Nephron progenitor cell (in vitro differentiated cells): ENCODE results near the gene CCDC183.
A peak's percentile ranks its signal among the peaks of the same experiment; 100 is the strongest.
"Not testable (repeated sequence)": the region's sequence is repeated elsewhere in the genome, so short reads cannot be mapped to it uniquely, and the experiment has no call there.

Experiments used
- DNase-seq: peaks from one replicate; pipeline ENCODE4 v3.0.0; 2021
- H3K27ac Mint-ChIP-seq: 2 replicates; pipeline ENCODE4 v1.8.0; 2021; ENCODE audit warnings: mild to moderate bottlenecking, moderate library complexity, mixed read lengths
- H3K27me3 Mint-ChIP-seq: 2 replicates; pipeline ENCODE4 v1.8.0; 2021; ENCODE audit warnings: mild to moderate bottlenecking, low read depth, mixed read lengths; ENCODE audit not compliant: poor library complexity
- H3K36me3 Mint-ChIP-seq: 2 replicates; pipeline ENCODE4 v1.8.0; 2021; ENCODE audit warnings: low read depth, mixed read lengths
- H3K4me1 Mint-ChIP-seq: 2 replicates; pipeline ENCODE4 v1.8.0; 2021; ENCODE audit warnings: mixed read lengths
- H3K4me3 Mint-ChIP-seq: 2 replicates; pipeline ENCODE4 v1.8.0; 2021; ENCODE audit warnings: mild to moderate bottlenecking, moderate library complexity, mixed read lengths
- H3K9me3 Mint-ChIP-seq: 2 replicates; pipeline ENCODE4 v1.8.0; 2021; ENCODE audit warnings: mild to moderate bottlenecking, moderate library complexity, mixed read lengths
- CTCF ChIP-seq: fragments of 200-600 bp; sonication (generic); IDR thresholded peaks from 2 replicates; pipeline ENCODE4 v1.5.0; 2021; ENCODE audit warnings: antibody characterized with exemption

Gene CCDC183

GRCh38 chr9:136795000-136795348, 1.2 kb upstream of the CCDC183 start:
- H3K36me3 Mint-ChIP-seq = no peaks in the 10 kb centered on the region

DNA sequence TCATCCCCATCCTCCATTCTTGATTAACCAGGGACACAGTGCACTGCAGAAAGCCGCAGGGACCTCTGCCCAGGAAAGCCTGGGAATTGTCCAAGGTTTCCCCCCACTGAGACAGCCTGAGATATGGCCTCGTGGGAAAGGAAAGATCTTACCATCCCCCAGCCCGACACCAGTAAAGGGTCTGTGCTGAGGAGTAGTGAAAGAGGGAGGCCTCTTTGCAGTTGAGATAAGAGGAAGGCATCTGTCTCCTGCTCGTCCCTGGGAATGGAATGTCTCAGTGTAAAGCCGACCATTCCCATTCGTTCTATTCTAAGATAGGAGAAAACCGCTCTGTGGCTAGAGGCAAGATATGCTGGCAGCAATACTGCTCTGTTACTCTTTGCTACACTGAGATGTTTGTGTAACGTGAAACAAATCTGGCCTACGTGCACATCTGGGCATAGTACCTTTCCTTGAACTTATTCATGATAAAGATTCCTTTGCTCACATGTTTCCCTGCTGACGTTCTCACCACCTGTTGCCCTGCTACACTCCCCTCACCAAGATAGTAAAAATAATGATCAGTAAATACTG, 723 bp downstream of the CCDC183 start:
- DNase-seq, H3K36me3 Mint-ChIP-seq, H3K9me3 Mint-ChIP-seq, H3K27me3 Mint-ChIP-seq: not testable (repeated sequence)
- Mint-ChIP-seq H3K27ac (peak overlapping the region; percentile 58), H3K4me3 (peak overlapping the region; percentile 11), H3K4me1 (peaks cover 55% of the 10 kb centered on the region)

More at GRCh38 chr9:136795000-136795348, 1.2 kb upstream of the CCDC183 start:
- H3K27me3 Mint-ChIP-seq = peaks cover 5% of the 10 kb centered on the region
- peaks cover 46% of the 10 kb centered on the region for H3K4me1 Mint-ChIP-seq
- no peak for DNase-seq
- no peak for TF ChIP-seq CTCF
- no peaks in the 10 kb centered on the region for H3K9me3 Mint-ChIP-seq
- H3K4me3 Mint-ChIP-seq = peak overlapping the region; percentile 55
- H3K27ac Mint-ChIP-seq = no peak overlapping the region

DNA sequence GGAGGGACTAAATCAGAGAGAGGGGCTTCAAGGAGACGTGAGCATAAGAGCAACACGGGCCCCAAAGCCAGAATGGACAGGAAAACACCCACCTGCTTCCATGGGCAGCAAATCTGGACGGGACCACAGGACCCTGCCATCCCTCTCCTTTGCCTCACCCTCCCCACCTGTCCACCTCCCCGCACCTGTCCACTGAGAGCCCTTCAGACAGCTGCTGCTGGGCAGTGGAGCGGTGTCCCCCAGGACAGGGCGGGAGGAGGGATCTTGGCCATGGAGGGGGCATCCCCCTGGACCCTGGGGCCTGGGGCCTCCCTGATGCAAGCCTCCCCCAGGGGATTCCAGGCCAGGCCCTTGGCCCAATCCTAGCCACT, 2.6 kb downstream of the CCDC183 start:
- H3K4me1 Mint-ChIP-seq = peaks cover 48% of the 10 kb centered on the region
- peaks cover 4% of the 10 kb centered on the region for H3K36me3 Mint-ChIP-seq
- no peak for DNase-seq
- no peaks in the 10 kb centered on the region for H3K9me3 Mint-ChIP-seq
- H3K4me3 Mint-ChIP-seq = no peak overlapping the region
- no peak for TF ChIP-seq CTCF
- no peak overlapping the region for H3K27ac Mint-ChIP-seq
- H3K27me3 Mint-ChIP-seq = peaks cover 5% of the 10 kb centered on the region

DNA sequence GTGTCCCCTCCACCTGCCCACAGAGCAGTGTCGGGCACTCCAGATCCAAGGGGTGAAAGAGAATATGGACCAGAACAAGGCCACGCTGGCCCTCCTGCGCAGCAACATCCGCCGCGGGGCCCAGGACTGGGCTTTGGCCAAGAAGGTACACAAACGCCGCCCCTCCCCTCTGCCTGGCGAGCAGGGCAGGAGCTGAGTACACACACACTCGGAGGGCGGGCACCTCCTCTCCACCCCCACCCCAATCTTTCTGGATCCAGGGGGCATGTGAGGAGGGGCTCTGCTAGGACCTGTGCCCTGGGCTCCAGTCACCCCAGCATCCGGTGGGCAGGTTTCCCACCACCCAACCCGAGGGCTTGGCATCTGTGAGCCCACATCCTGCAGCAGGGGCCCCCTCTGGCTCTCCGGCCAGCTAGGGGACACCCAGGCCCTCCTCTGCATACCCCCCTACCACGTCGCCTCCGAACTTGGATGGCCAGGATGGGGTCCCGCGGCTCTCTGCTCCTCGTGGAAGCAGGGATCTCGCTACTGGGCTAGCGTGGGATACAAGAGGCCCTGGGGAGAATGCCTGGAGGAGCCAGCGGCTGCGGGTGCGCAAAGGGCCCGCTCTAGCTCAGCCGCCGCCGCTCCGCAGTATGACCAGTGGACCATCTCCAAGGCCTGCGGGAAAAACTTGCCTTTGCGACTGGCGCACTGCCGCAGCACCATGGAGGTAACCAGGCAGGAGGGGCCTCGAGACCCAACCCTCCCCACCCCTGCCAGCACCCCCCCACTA, 3.1 kb downstream of the CCDC183 start:
- TF ChIP-seq CTCF = no peak
- no peaks in the 10 kb centered on the region for H3K9me3 Mint-ChIP-seq
- peaks cover 48% of the 10 kb centered on the region for H3K4me1 Mint-ChIP-seq
- peaks cover 5% of the 10 kb centered on the region for H3K27me3 Mint-ChIP-seq
- no peak overlapping the region for H3K27ac Mint-ChIP-seq
- H3K36me3 Mint-ChIP-seq = peaks cover 9% of the 10 kb centered on the region
- DNase-seq = no peak
- peak overlapping the region; percentile 38 for H3K4me3 Mint-ChIP-seq

- peaks cover 5% of the 10 kb centered on the region for H3K27me3 Mint-ChIP-seq
- H3K4me1 Mint-ChIP-seq = peaks cover 44% of the 10 kb centered on the region
- peak; percentile 96 for DNase-seq
- no peaks in the 10 kb centered on the region for H3K9me3 Mint-ChIP-seq
- peak overlapping the region; percentile 91 for H3K4me3 Mint-ChIP-seq
- peaks cover 9% of the 10 kb centered on the region for H3K36me3 Mint-ChIP-seq
- no peak for TF ChIP-seq CTCF
- peak overlapping the region; percentile 79 for H3K27ac Mint-ChIP-seq
Observed at GRCh38 chr9:136799854-136800657, 3.9 kb downstream of the CCDC183 start.

DNA sequence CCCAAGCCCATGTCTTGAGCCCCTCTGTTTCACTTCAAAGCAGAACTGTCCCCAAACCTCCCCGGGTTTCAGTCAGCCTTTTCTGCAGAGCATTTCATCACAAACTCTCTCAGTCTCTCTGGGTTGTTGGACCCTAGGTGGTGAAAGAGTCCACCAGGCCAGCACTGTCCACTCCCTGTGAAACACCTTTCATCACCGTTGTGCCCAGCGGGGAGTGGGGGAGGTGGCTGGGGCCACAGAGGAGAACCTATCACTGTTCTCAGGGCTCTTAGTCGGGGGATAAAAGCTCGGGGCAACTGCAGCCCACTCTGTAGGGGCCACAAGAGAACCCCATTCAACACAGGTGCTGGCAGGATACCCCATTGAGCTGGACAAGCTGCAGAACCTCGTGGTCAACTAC, 6.2 kb downstream of the CCDC183 start:
- no peak overlapping the region for H3K27ac Mint-ChIP-seq
- H3K27me3 Mint-ChIP-seq = peaks cover 5% of the 10 kb centered on the region
- no peak for TF ChIP-seq CTCF
- H3K4me3 Mint-ChIP-seq = no peak overlapping the region
- H3K9me3 Mint-ChIP-seq = no peaks in the 10 kb centered on the region
- H3K36me3 Mint-ChIP-seq = peaks cover 14% of the 10 kb centered on the region
- H3K4me1 Mint-ChIP-seq = peaks cover 37% of the 10 kb centered on the region
- no peak for DNase-seq

GRCh38 chr9:136803009-136803550, 6.9 kb downstream of the CCDC183 start:
- DNase-seq, H3K27me3 Mint-ChIP-seq, H3K9me3 Mint-ChIP-seq, H3K4me3 Mint-ChIP-seq, H3K27ac Mint-ChIP-seq: not testable (repeated sequence)
- Mint-ChIP-seq H3K36me3 (peaks cover 14% of the 10 kb centered on the region), H3K4me1 (peaks cover 34% of the 10 kb centered on the region)
